ENCODE data around the gene ACO2.

The ACO2 gene

GRCh38 chr22:41491374-41492100 lies 22.6 kb downstream of the ACO2 start:
- no peak for DNase-seq

- no peak for DNase-seq
These were observed 29.5 kb downstream of the ACO2 start for GRCh38 chr22:41498303-41498835.

- DNase-seq = no peak
These were observed 30.8 kb downstream of the ACO2 start for GRCh38 chr22:41499624-41500280.

- no peak for DNase-seq
These were observed 31.4 kb downstream of the ACO2 start for GRCh38 chr22:41500303-41500702.

GRCh38 chr22:41501209-41501608 lies 32.3 kb downstream of the ACO2 start:
- DNase-seq = no peak

- no peak for DNase-seq
These were observed 35.5 kb downstream of the ACO2 start for GRCh38 chr22:41504397-41504796.

GRCh38 chr22:41504816-41505215 lies 35.9 kb downstream of the ACO2 start:
- DNase-seq = no peak

- no peak for DNase-seq
These were observed 36.7 kb downstream of the ACO2 start for GRCh38 chr22:41505511-41506220.

GRCh38 chr22:41507330-41508063 lies 38.6 kb downstream of the ACO2 start:
- DNase-seq = no peak

GRCh38 chr22:41508770-41509170 lies 39.9 kb downstream of the ACO2 start:
- no peak for DNase-seq

GRCh38 chr22:41511521-41511968 lies 42.6 kb downstream of the ACO2 start:
- DNase-seq = no peak

- peak; percentile 62 for DNase-seq
These were observed 43.7 kb downstream of the ACO2 start for GRCh38 chr22:41512421-41513194.

- DNase-seq = no peak
These were observed 44.5 kb downstream of the ACO2 start for GRCh38 chr22:41513391-41513790.

- DNase-seq = no peak
These were observed 47.5 kb downstream of the ACO2 start for GRCh38 chr22:41516462-41516861.

GRCh38 chr22:41517172-41518047 lies 48.5 kb downstream of the ACO2 start:
- DNase-seq = peak; percentile 26

- DNase-seq = no peak
These were observed 49.1 kb downstream of the ACO2 start for GRCh38 chr22:41518048-41518347.

GRCh38 chr22:41521126-41521525 lies 52.2 kb downstream of the ACO2 start:
- DNase-seq = no peak

- no peak for DNase-seq
These were observed 53.9 kb downstream of the ACO2 start for GRCh38 chr22:41522813-41523212.

GRCh38 chr22:41523464-41524221 lies 54.7 kb downstream of the ACO2 start:
- no peak for DNase-seq

GRCh38 chr22:41524251-41524661 lies 55.3 kb downstream of the ACO2 start:
- DNase-seq = no peak
